Mesothelial cell of epicardium (in vitro differentiated cells): Measurements from ENCODE around the gene E2F2. TPM values are rescaled to one million over a fixed set of nuclear protein-coding genes. Genes with fewer than 3 reads are reported as not detected.

Experiments used
- DNase-seq, 2 experiments: peaks; one replicate each; pipeline ENCODE4 v3.0.0; 2021; ENCODE audit warnings: low spot score in 2 of 2; ENCODE audit not compliant: unreplicated experiment in 2 of 2
- H3K27ac Mint-ChIP-seq: 2 replicates; pipeline ENCODE4 v1.8.0; 2021; ENCODE audit warnings: mixed read lengths
- H3K27me3 Mint-ChIP-seq: 2 replicates; pipeline ENCODE4 v1.8.0; 2021; ENCODE audit warnings: low read depth, mixed read lengths
- H3K36me3 Mint-ChIP-seq: 2 replicates; pipeline ENCODE4 v1.8.0; 2021; ENCODE audit warnings: mixed read lengths
- H3K4me1 Mint-ChIP-seq: 2 replicates; pipeline ENCODE4 v1.8.0; 2021; ENCODE audit warnings: mixed read lengths
- H3K4me3 Mint-ChIP-seq: 2 replicates; pipeline ENCODE4 v1.8.0; 2021; ENCODE audit warnings: mild to moderate bottlenecking, moderate library complexity, mixed read lengths
- H3K9me3 Mint-ChIP-seq: 2 replicates; pipeline ENCODE4 v1.8.0; 2021; ENCODE audit warnings: mixed read lengths
- CTCF ChIP-seq: fragments of 200-600 bp; sonication (generic); IDR thresholded peaks from one replicate; pipeline ENCODE4 v1.5.0; 2021; ENCODE audit warnings: antibody characterized with exemption; ENCODE audit not compliant: unreplicated experiment
- total RNA-seq: library from RNA; stranded (reverse); gene quantifications from 3 replicates; pipeline ENCODE4 v1.2.1, GENCODE V29; 2021

The E2F2 gene
- total RNA-seq, 1 donor from 2014 or later: 4.8 TPM

- Mint-ChIP-seq H3K27ac (peak overlapping the region; percentile 99), H3K4me3 (peak overlapping the region; percentile 77), H3K4me1 (peaks cover 49% of the 10 kb centered on the region), H3K27me3 (no peaks in the 10 kb centered on the region), H3K36me3 (no peaks in the 10 kb centered on the region), H3K9me3 (no peaks in the 10 kb centered on the region)
- no peak for TF ChIP-seq CTCF
- no peak for DNase-seq
Measured at GRCh38 chr1:23568608-23569383, 37.8 kb upstream of the E2F2 start.

DNA sequence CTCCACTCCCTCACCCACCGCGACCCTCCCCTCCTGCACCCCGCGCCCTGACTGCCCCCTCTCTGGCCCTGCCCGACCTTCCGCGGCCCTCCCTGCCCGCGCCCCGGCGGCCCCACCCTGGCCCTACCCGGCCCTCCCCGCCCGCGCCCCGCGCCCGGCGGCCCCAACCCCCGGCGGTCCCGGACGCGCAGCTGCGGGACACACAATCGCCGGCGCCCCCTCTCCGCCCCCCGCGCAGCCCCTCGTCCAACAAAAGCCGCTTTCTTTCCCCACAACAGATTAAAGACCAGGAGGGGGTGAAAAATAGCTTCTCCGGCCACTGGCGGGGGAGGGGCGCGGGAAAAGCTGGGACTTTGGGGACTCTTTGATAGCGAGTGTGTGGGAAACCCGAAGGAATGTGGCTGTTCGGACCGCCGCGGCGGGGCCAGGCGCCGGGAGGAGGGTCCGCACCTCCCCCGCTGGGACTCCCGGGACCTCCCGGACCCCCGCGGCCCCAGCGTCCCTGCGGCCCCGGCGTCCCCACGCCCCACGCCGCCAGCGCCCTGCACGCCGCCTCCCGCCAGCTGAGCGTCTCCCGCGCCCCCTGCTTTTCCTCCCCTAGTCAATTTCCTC is 37.1 kb upstream of the E2F2 start:
- Mint-ChIP-seq H3K4me1 (peaks cover 56% of the 10 kb centered on the region), H3K36me3 (no peaks in the 10 kb centered on the region), H3K27ac (peak overlapping the region; percentile 100), H3K9me3 (no peaks in the 10 kb centered on the region), H3K4me3 (peak overlapping the region; percentile 77), H3K27me3 (no peaks in the 10 kb centered on the region)
- no peak for TF ChIP-seq CTCF
- DNase-seq: peak in 1 of 2 experiments; percentile 68

DNA sequence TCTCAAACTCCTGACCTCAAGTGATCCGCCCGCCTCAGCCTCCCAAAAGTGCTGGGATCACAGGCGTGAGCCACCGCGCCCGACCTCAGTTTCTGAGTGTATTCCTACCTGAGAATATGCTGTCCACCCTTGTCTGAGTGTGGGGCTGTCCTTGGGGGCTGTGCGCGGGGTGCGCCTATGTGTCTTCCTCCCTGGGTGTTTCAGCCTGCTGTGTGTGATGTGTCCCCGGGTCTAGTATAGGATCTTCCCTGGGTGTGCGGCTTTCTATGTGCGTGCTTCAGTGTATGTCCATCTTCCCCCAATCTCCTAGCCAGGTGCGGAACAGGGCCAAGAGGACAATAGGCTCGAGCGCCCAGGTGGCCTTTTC is 36.6 kb upstream of the E2F2 start:
- Mint-ChIP-seq H3K36me3 (no peaks in the 10 kb centered on the region), H3K4me3 (peak overlapping the region; percentile 66), H3K27me3 (no peaks in the 10 kb centered on the region), H3K27ac (peak overlapping the region; percentile 100), H3K4me1 (peaks cover 59% of the 10 kb centered on the region), H3K9me3 (no peaks in the 10 kb centered on the region)
- DNase-seq: no peak
- TF ChIP-seq CTCF: no peak

DNA sequence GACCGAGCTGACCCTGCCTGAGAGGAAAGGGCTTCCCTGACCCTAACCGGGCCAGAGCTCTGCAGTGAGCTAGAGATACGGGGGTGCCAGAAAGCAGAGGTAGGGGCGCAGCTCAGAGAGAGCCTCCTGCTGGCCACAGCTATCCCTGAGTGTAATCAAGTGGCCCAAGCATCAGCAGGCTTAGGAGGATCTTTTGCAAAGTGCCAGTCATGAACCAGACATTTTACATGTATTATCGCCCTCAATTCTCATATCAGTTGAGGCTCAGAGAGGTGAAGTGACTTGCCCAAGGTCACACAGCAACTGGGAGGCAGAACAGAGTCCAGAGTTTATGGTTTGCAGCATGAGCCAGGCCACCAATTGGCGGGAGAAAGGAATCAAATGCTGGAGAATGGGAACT is 35.3 kb upstream of the E2F2 start:
- Mint-ChIP-seq H3K27ac (peak overlapping the region; percentile 100), H3K36me3 (no peaks in the 10 kb centered on the region), H3K9me3 (no peaks in the 10 kb centered on the region), H3K4me1 (peaks cover 71% of the 10 kb centered on the region), H3K27me3 (no peaks in the 10 kb centered on the region), H3K4me3 (peak overlapping the region; percentile 48)
- no peak for DNase-seq
- no peak for TF ChIP-seq CTCF

DNA sequence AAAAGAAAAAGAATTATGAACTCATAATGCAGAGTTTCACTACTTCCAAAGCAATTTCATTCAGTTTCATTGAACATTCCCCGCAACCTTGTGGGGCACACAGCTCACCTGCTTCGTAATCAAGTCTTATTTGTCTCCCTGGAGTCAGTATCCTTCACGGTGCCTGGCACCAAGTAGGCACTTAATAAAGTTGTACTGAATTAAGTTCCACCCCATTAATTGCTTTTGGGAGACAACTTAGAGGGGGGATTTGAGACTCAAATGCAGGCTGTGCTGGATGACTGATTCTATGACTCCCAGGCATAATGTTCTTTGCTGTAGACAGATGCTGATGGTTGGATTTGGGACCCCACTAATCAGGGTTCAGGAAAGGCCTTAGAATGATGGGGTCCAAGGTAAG is 34.7 kb upstream of the E2F2 start:
- peak overlapping the region; percentile 100 for H3K27ac Mint-ChIP-seq
- H3K36me3 Mint-ChIP-seq: no peaks in the 10 kb centered on the region
- H3K9me3 Mint-ChIP-seq: no peaks in the 10 kb centered on the region
- no peak for DNase-seq
- H3K4me3 Mint-ChIP-seq: peak overlapping the region; percentile 48
- H3K27me3 Mint-ChIP-seq: no peaks in the 10 kb centered on the region
- peaks cover 74% of the 10 kb centered on the region for H3K4me1 Mint-ChIP-seq
- TF ChIP-seq CTCF: no peak
